A673 (cell line): Measurements from ENCODE around the gene RMI2. TPM values are rescaled to one million over a fixed set of nuclear protein-coding genes. Genes with fewer than 3 reads are reported as not detected.

ENCODE experiments used
- BruUV-seq: library from RNA; stranded (reverse); fragments of 400-500 nt; replicated peaks from 2 replicates; lab custom pipeline; 2021; lab: Mats Ljungman, UMichigan
- CTCF ChIA-PET: fragments of 300-600 bp; sonication (Branson Sonifier 250); formaldehyde crosslinking; loops from one replicate; lab custom pipeline; 2022; ENCODE audit warnings: antibody characterized with exemption; lab: Charles Lee
- POLR2A ChIA-PET: fragments of 300-600 bp; sonication (Branson Sonifier 250); formaldehyde crosslinking; loops from one replicate; lab custom pipeline; 2022; ENCODE audit warnings: antibody characterized with exemption; ENCODE audit not compliant: low non-redundant PET; lab: Charles Lee
- DNase-seq: peaks from one replicate; pipeline ENCODE4 v3.0.0-alpha.2; 2015; ENCODE audit warnings: low spot score
- H3K27ac ChIP-seq: fragments of 200-600 bp; sonication (generic); 2 replicates; pipeline ENCODE4 v1.5.1; 2016; ENCODE audit warnings: mixed run types, low read depth, mild to moderate bottlenecking, mixed read lengths, antibody characterized with exemption, low read length; ENCODE audit not compliant: poor library complexity, severe bottlenecking
- H3K27me3 ChIP-seq: fragments of 200-600 bp; sonication (generic); replicated peaks from 2 replicates; pipeline ENCODE4 v1.6.1; 2017; ENCODE audit warnings: mixed run types, low read depth, mild to moderate bottlenecking, mixed read lengths, antibody characterized with exemption, low read length; ENCODE audit not compliant: insufficient read depth, poor library complexity
- H3K36me3 ChIP-seq: fragments of 200-600 bp; sonication (generic); 2 replicates; pipeline ENCODE4 v1.6.1; 2016; ENCODE audit warnings: mixed run types, mild to moderate bottlenecking, mixed read lengths, antibody characterized with exemption, low read length; ENCODE audit not compliant: insufficient read depth, poor library complexity, severe bottlenecking
- H3K4me1 ChIP-seq: fragments of 200-600 bp; sonication (generic); 2 replicates; pipeline ENCODE4 v1.6.1; 2017; ENCODE audit warnings: mixed run types, mild to moderate bottlenecking, mixed read lengths, antibody characterized with exemption, low read length; ENCODE audit not compliant: insufficient read depth, poor library complexity, severe bottlenecking
- H3K4me3 ChIP-seq: fragments of 200-600 bp; sonication (generic); 2 replicates; pipeline ENCODE4 v1.5.1; 2016; ENCODE audit warnings: low read depth, mixed run types, mild to moderate bottlenecking, mixed read lengths, low read length; ENCODE audit not compliant: poor library complexity, severe bottlenecking
- H3K9me3 ChIP-seq: fragments of 200-600 bp; sonication (generic); 2 replicates; pipeline ENCODE4 v1.6.1; 2016; ENCODE audit warnings: mixed run types, low read depth, mild to moderate bottlenecking, mixed read lengths, antibody characterized with exemption, low read length; ENCODE audit not compliant: poor library complexity, severe bottlenecking
- EZH2 ChIP-seq: fragments of 200-600 bp; sonication (generic); IDR thresholded peaks from 2 replicates; pipeline ENCODE4 v1.6.1; 2017; ENCODE audit warnings: borderline replicate concordance, low read depth, mild to moderate bottlenecking, mixed read lengths, antibody characterized with exemption, low read length; ENCODE audit not compliant: poor library complexity, severe bottlenecking
- intact Hi-C: fragments of 100-400 bp; cut with micrococcal nuclease; formaldehyde crosslinking; loops from one replicate; pipeline ENCODE4 v1.10.0; 2022; ENCODE audit not compliant: unreplicated experiment
- total RNA-seq: library from RNA; stranded (reverse); gene quantifications from 2 replicates; pipeline ENCODE4 v1.2.3, GENCODE V29; 2021
- TF ChIP-seq, protein P1 (sequence below): fragments of 300-800, 200-600 bp; sonication (generic); conservative IDR thresholded peaks from 2 replicates; pipeline ENCODE4 v1.5.1; 2017; ENCODE audit warnings: low read depth, mild to moderate bottlenecking, antibody characterized with exemption, low read length, moderate library complexity, mixed read lengths

RMI2 gene
- total RNA-seq, 1 experiment from 2014 or later, result 28.5 TPM

DNA sequence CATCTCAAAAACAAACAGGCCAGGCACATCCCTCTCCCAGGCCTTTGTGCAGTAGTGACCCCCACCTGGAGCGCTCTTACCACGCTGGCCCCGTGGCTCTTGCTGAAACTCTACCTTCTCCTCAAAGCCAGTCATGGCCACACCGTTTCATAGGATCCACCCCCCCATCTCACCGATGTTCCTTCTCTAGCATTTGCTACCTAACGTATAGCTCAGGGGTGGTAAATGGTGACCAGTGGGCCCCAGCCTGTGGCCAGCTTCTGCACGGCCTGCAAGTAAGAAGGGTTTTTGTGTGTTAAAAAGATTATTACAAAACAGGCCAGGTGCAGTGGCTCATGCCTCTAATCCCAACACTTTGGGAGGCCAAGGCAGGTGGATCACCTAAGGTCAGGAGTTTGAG, 43.8 kb downstream of the RMI2 start:
- CTCF ChIA-PET, result no interaction called here
- intact Hi-C loops, result no loop called here
- peaks cover 11% of the 10 kb centered on the region for H3K4me1 ChIP-seq
- H3K4me3 ChIP-seq, result no peak overlapping the region
- no TSS peak for BruUV-seq
- POLR2A ChIA-PET, result interaction anchor here (0.7 kb wide), 1 partner anchor 447 kb away, joined by 31 read pairs; the partner anchor contains the start of gene DEXI
- H3K36me3 ChIP-seq, result no peaks in the 10 kb centered on the region
- H3K27me3 ChIP-seq, result no peaks in the 10 kb centered on the region
- no peak overlapping the region for H3K27ac ChIP-seq
- no peak for TF ChIP-seq EZH2
- TF ChIP-seq, protein P1, sequence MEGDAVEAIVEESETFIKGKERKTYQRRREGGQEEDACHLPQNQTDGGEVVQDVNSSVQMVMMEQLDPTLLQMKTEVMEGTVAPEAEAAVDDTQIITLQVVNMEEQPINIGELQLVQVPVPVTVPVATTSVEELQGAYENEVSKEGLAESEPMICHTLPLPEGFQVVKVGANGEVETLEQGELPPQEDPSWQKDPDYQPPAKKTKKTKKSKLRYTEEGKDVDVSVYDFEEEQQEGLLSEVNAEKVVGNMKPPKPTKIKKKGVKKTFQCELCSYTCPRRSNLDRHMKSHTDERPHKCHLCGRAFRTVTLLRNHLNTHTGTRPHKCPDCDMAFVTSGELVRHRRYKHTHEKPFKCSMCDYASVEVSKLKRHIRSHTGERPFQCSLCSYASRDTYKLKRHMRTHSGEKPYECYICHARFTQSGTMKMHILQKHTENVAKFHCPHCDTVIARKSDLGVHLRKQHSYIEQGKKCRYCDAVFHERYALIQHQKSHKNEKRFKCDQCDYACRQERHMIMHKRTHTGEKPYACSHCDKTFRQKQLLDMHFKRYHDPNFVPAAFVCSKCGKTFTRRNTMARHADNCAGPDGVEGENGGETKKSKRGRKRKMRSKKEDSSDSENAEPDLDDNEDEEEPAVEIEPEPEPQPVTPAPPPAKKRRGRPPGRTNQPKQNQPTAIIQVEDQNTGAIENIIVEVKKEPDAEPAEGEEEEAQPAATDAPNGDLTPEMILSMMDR, result no peak
- H3K9me3 ChIP-seq, result no peaks in the 10 kb centered on the region
- DNase-seq, result no peak

DNA sequence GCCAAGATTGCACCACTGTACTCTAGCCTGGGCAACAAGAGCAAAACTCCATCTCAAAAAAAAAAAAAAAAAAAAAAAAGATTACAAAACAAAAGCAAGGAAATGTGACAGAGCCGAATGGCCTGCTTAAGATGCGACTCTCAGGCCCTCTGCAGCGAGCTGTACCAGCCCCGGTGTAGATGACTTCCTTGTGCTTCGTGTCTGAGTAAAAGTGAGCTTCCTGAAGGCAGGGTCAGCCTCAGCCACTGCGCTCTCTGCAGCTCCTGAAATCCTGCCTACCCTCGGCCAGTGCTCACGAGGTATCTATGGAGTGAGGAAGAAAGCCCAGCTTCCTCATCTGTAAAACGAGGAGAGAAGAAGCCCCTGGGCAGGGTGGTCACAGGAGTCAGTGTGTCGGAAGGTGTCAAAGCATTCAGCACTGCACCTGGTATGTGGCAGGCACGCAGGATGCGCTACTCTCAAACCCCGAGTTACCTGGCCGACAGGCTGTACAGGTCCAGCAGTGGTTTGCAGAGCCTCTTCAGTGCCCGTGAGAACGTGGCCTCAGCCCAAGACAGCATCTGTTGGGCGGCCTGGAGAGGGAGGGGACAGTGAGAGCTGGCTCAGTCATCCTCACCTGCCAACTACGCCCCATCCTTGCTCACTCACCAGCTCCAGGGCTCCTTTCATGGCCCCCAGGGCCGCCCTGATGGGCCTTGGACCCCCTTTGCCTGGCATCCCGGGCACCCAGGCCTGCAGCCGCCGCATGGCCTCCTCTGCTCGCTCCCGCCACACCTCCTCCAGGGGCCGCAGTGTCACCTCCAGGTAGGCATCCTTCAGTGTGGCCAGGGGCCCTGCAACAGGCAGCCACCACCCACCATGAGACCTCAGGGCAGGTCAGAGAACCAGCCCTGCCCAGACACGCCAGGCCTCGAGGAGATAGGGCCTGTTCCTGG, 44.6 kb downstream of the RMI2 start:
- Histone ChIP-seq H3K9me3 (no peaks in the 10 kb centered on the region), H3K4me1 (peaks cover 11% of the 10 kb centered on the region), H3K4me3 (no peak overlapping the region), H3K36me3 (no peaks in the 10 kb centered on the region), H3K27ac (no peak overlapping the region), H3K27me3 (no peaks in the 10 kb centered on the region)
- ChIA-PET POLR2A (interaction anchor here (0.7 kb wide), 1 partner anchor 448 kb away, joined by 31 read pairs; the partner anchor contains the start of gene DEXI), CTCF (interaction anchor here (0.6 kb wide), 1 partner anchor 17 kb away, joined by 4 read pairs; no protein-coding TSS in a partner anchor)
- BruUV-seq, result no TSS peak
- DNase-seq, result no peak
- TF ChIP-seq, protein P1, result no peak
- TF ChIP-seq EZH2, result no peak
- intact Hi-C loops, result no loop called here

DNA sequence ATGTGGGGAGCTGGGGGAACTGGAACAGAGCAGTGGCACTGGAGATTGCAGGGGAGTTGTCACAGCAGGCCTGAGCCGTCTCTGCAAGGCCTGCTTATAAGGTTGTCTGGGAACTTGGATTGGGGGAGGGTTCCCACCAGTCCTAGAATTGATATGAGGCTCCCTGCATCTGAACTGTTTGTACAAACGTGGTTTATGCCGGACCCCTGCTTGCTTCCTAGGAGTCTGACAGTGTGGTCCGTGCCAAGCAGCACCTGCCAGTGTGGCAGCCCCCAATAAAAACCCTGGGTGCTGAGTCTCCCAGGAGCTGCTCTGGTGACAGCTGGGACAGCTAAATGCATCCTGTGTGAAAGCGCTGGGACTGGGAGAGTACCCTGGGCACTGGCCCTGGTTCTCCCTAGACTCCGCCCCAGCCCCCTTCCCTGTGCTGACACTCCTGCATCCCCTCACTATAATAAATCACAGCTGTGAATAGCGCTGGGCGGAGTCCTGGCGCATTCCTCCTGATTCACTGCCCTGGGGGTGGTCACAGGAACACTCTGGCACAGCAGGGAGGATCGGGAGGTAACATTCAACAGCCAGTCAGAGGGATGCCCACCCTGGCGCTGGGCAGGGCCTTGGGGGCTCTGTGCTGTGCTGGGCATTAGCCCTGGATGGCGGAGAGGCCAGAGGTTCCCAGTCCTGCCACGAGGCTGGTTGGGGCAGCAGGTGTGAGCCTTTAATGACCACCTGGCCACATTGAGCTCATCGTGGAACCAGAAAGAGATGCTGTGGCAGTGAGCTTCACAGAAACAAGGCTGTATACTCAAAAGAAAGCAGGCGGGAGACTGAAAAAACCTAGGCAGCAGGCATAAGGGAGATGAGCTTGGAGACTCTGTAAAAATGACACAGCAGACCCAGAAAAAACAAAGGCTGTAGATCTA, 45.6 kb downstream of the RMI2 start:
- ChIA-PET POLR2A (no interaction called here), CTCF (interaction anchor here (0.5 kb wide), 1 partner anchor 324 kb away, joined by 3 read pairs; no protein-coding TSS in a partner anchor)
- Histone ChIP-seq H3K4me1 (peaks cover 11% of the 10 kb centered on the region), H3K9me3 (no peaks in the 10 kb centered on the region), H3K27ac (no peak overlapping the region), H3K4me3 (no peak overlapping the region), H3K27me3 (no peaks in the 10 kb centered on the region), H3K36me3 (no peaks in the 10 kb centered on the region)
- no peak for DNase-seq
- no TSS peak for BruUV-seq
- intact Hi-C loops, result no loop called here
- TF ChIP-seq, protein P1, result no peak
- TF ChIP-seq EZH2, result no peak
